ENCODE measurements around the gene BNIP5.

Gene BNIP5

GRCh38 chr6:36302227-36302976, 34.3 kb downstream of the BNIP5 start:
- Histone ChIP-seq H3K27ac (ENCODE audit: low read depth, low read length) (no peak overlapping the region), H3K4me3 (ENCODE audit: low read length) (no peak overlapping the region), H3K9me3 (ENCODE audit: insufficient read depth, low read depth, low read length) (no peaks in the 10 kb centered on the region), H3K36me3 (ENCODE audit: insufficient read depth, low read length) (no peaks in the 10 kb centered on the region), H3K27me3 (ENCODE audit: insufficient read depth, low read length) (no peaks in the 10 kb centered on the region), H3K4me1 (ENCODE audit: insufficient read depth, low read length) (no peaks in the 10 kb centered on the region), H3K9ac (ENCODE audit: low read depth, low read length) (no peak overlapping the region)
- whole genome bisulfite sequencing, result 37% methylated on average over 13 of the region's 13 CpGs

- H3K4me1 ChIP-seq (ENCODE audit: insufficient read depth, low read length), result no peaks in the 10 kb centered on the region
- H3K36me3 ChIP-seq (ENCODE audit: insufficient read depth, low read length), result no peaks in the 10 kb centered on the region
- H3K27ac ChIP-seq (ENCODE audit: low read depth, low read length), result no peak overlapping the region
- no peaks in the 10 kb centered on the region for H3K9me3 ChIP-seq (ENCODE audit: insufficient read depth, low read depth, low read length)
- H3K27me3 ChIP-seq (ENCODE audit: insufficient read depth, low read length), result no peaks in the 10 kb centered on the region
- H3K9ac ChIP-seq (ENCODE audit: low read depth, low read length), result no peak overlapping the region
- no peak overlapping the region for H3K4me3 ChIP-seq (ENCODE audit: low read length)
- WGBS, result 96% methylated on average over 7 of the region's 7 CpGs
Measured at GRCh38 chr6:36301781-36302180, 34.9 kb downstream of the BNIP5 start.

- no peaks in the 10 kb centered on the region for H3K36me3 ChIP-seq (ENCODE audit: insufficient read depth, low read length)
- 71% methylated on average over 8 of the region's 10 CpGs for WGBS
- H3K27ac ChIP-seq (ENCODE audit: low read depth, low read length), result no peak overlapping the region
- H3K9ac ChIP-seq (ENCODE audit: low read depth, low read length), result no peak overlapping the region
- no peaks in the 10 kb centered on the region for H3K27me3 ChIP-seq (ENCODE audit: insufficient read depth, low read length)
- no peaks in the 10 kb centered on the region for H3K9me3 ChIP-seq (ENCODE audit: insufficient read depth, low read depth, low read length)
- no peaks in the 10 kb centered on the region for H3K4me1 ChIP-seq (ENCODE audit: insufficient read depth, low read length)
- no peak overlapping the region for H3K4me3 ChIP-seq (ENCODE audit: low read length)
Measured at GRCh38 chr6:36301085-36301658, 35.5 kb downstream of the BNIP5 start.

- no peaks in the 10 kb centered on the region for H3K9me3 ChIP-seq (ENCODE audit: insufficient read depth, low read depth, low read length)
- H3K4me3 ChIP-seq (ENCODE audit: low read length), result no peak overlapping the region
- H3K27me3 ChIP-seq (ENCODE audit: insufficient read depth, low read length), result no peaks in the 10 kb centered on the region
- no peaks in the 10 kb centered on the region for H3K36me3 ChIP-seq (ENCODE audit: insufficient read depth, low read length)
- no peaks in the 10 kb centered on the region for H3K4me1 ChIP-seq (ENCODE audit: insufficient read depth, low read length)
- no peak overlapping the region for H3K9ac ChIP-seq (ENCODE audit: low read depth, low read length)
- 97% methylated on average over 2 of the region's 4 CpGs for WGBS
- no peak overlapping the region for H3K27ac ChIP-seq (ENCODE audit: low read depth, low read length)
Measured at GRCh38 chr6:36298027-36298426, 38.7 kb downstream of the BNIP5 start.

GRCh38 chr6:36297511-36297910, 39.2 kb downstream of the BNIP5 start:
- H3K27ac ChIP-seq (ENCODE audit: low read depth, low read length), result no peak overlapping the region
- H3K4me1 ChIP-seq (ENCODE audit: insufficient read depth, low read length), result no peaks in the 10 kb centered on the region
- H3K9ac ChIP-seq (ENCODE audit: low read depth, low read length), result no peak overlapping the region
- no peaks in the 10 kb centered on the region for H3K9me3 ChIP-seq (ENCODE audit: insufficient read depth, low read depth, low read length)
- no peaks in the 10 kb centered on the region for H3K36me3 ChIP-seq (ENCODE audit: insufficient read depth, low read length)
- H3K4me3 ChIP-seq (ENCODE audit: low read length), result no peak overlapping the region
- 89% methylated on average over 7 of the region's 7 CpGs for WGBS
- H3K27me3 ChIP-seq (ENCODE audit: insufficient read depth, low read length), result no peaks in the 10 kb centered on the region

- 91% methylated on average over 6 of the region's 6 CpGs for WGBS
Measured at GRCh38 chr6:36297051-36297450, 39.6 kb downstream of the BNIP5 start.

GRCh38 chr6:36296240-36296639, 40.4 kb downstream of the BNIP5 start:
- H3K27ac ChIP-seq (ENCODE audit: low read depth, low read length), result no peak overlapping the region
- no peaks in the 10 kb centered on the region for H3K9me3 ChIP-seq (ENCODE audit: insufficient read depth, low read depth, low read length)
- whole genome bisulfite sequencing, result 94% methylated on average over 1 of the region's 1 CpG
- no peaks in the 10 kb centered on the region for H3K4me1 ChIP-seq (ENCODE audit: insufficient read depth, low read length)
- H3K36me3 ChIP-seq (ENCODE audit: insufficient read depth, low read length), result no peaks in the 10 kb centered on the region
- no peak overlapping the region for H3K9ac ChIP-seq (ENCODE audit: low read depth, low read length)
- H3K4me3 ChIP-seq (ENCODE audit: low read length), result no peak overlapping the region
- no peaks in the 10 kb centered on the region for H3K27me3 ChIP-seq (ENCODE audit: insufficient read depth, low read length)

More at GRCh38 chr6:36297051-36297450, 39.6 kb downstream of the BNIP5 start:
- no peaks in the 10 kb centered on the region for H3K27me3 ChIP-seq (ENCODE audit: insufficient read depth, low read length)
- H3K4me3 ChIP-seq (ENCODE audit: low read length), result no peak overlapping the region
- H3K9ac ChIP-seq (ENCODE audit: low read depth, low read length), result no peak overlapping the region
- no peaks in the 10 kb centered on the region for H3K9me3 ChIP-seq (ENCODE audit: insufficient read depth, low read depth, low read length)
- H3K4me1 ChIP-seq (ENCODE audit: insufficient read depth, low read length), result no peaks in the 10 kb centered on the region
- H3K27ac ChIP-seq (ENCODE audit: low read depth, low read length), result no peak overlapping the region
- no peaks in the 10 kb centered on the region for H3K36me3 ChIP-seq (ENCODE audit: insufficient read depth, low read length)

GRCh38 chr6:36292170-36292569, 44.5 kb downstream of the BNIP5 start:
- WGBS, result 79% methylated on average over 5 of the region's 6 CpGs
- Histone ChIP-seq H3K9me3 (ENCODE audit: insufficient read depth, low read depth, low read length) (no peaks in the 10 kb centered on the region), H3K36me3 (ENCODE audit: insufficient read depth, low read length) (no peaks in the 10 kb centered on the region), H3K27me3 (ENCODE audit: insufficient read depth, low read length) (no peaks in the 10 kb centered on the region), H3K27ac (ENCODE audit: low read depth, low read length) (no peak overlapping the region), H3K9ac (ENCODE audit: low read depth, low read length) (no peak overlapping the region), H3K4me3 (ENCODE audit: low read length) (no peak overlapping the region), H3K4me1 (ENCODE audit: insufficient read depth, low read length) (no peaks in the 10 kb centered on the region)

- H3K4me1 ChIP-seq (ENCODE audit: insufficient read depth, low read length), result no peaks in the 10 kb centered on the region
- WGBS, result 85% methylated on average over 21 of the region's 23 CpGs
- no peak overlapping the region for H3K4me3 ChIP-seq (ENCODE audit: low read length)
- no peak overlapping the region for H3K9ac ChIP-seq (ENCODE audit: low read depth, low read length)
- peaks cover 4% of the 10 kb centered on the region for H3K27me3 ChIP-seq (ENCODE audit: insufficient read depth, low read length)
- H3K9me3 ChIP-seq (ENCODE audit: insufficient read depth, low read depth, low read length), result no peaks in the 10 kb centered on the region
- no peaks in the 10 kb centered on the region for H3K36me3 ChIP-seq (ENCODE audit: insufficient read depth, low read length)
- H3K27ac ChIP-seq (ENCODE audit: low read depth, low read length), result no peak overlapping the region
Measured at GRCh38 chr6:36290668-36291620, 45.7 kb downstream of the BNIP5 start.

- Histone ChIP-seq H3K27ac (ENCODE audit: low read depth, low read length) (no peak overlapping the region), H3K9me3 (ENCODE audit: insufficient read depth, low read depth, low read length) (no peaks in the 10 kb centered on the region), H3K27me3 (ENCODE audit: insufficient read depth, low read length) (peaks cover 18% of the 10 kb centered on the region), H3K4me1 (ENCODE audit: insufficient read depth, low read length) (no peaks in the 10 kb centered on the region), H3K9ac (ENCODE audit: low read depth, low read length) (no peak overlapping the region), H3K4me3 (ENCODE audit: low read length) (no peak overlapping the region), H3K36me3 (ENCODE audit: insufficient read depth, low read length) (no peaks in the 10 kb centered on the region)
- WGBS, result 86% methylated on average over 7 of the region's 7 CpGs
Measured at GRCh38 chr6:36289281-36289878, 47.3 kb downstream of the BNIP5 start.

GRCh38 chr6:36286858-36287257, 49.8 kb downstream of the BNIP5 start:
- no peaks in the 10 kb centered on the region for H3K36me3 ChIP-seq (ENCODE audit: insufficient read depth, low read length)
- H3K4me3 ChIP-seq (ENCODE audit: low read length), result no peak overlapping the region
- 80% methylated on average over 5 of the region's 5 CpGs for WGBS
- H3K9me3 ChIP-seq (ENCODE audit: insufficient read depth, low read depth, low read length), result no peaks in the 10 kb centered on the region
- H3K27me3 ChIP-seq (ENCODE audit: insufficient read depth, low read length), result peaks cover 25% of the 10 kb centered on the region
- H3K4me1 ChIP-seq (ENCODE audit: insufficient read depth, low read length), result no peaks in the 10 kb centered on the region
- H3K27ac ChIP-seq (ENCODE audit: low read depth, low read length), result no peak overlapping the region
- no peak overlapping the region for H3K9ac ChIP-seq (ENCODE audit: low read depth, low read length)
